PC-3 (cell line): ENCODE results near the gene ANKRD42. TPM values are rescaled to one million over a fixed set of nuclear protein-coding genes. Genes with fewer than 3 reads are reported as not detected.
A peak's percentile ranks its signal among the peaks of the same experiment; 100 is the strongest.

Experiments used
- ATAC-seq: fragments of 200-7000 bp; cut with Tn5 transposase; 2 replicates; pipeline ENCODE4 v1.9.1; 2020; ENCODE audit warnings: mild to moderate bottlenecking, moderate library complexity
- BruUV-seq: library from RNA; stranded (reverse); fragments of 400-500 nt; replicated peaks from 2 replicates; lab custom pipeline; 2021; lab: Mats Ljungman, UMichigan
- CTCF ChIA-PET: fragments of 300-600 bp; sonication (Branson Sonifier 250); formaldehyde crosslinking; loops from one replicate; lab custom pipeline; 2022; ENCODE audit warnings: antibody characterized with exemption; lab: Charles Lee
- POLR2A ChIA-PET: fragments of 300-600 bp; sonication (Branson Sonifier 250); formaldehyde crosslinking; loops from one replicate; lab custom pipeline; 2022; ENCODE audit warnings: antibody characterized with exemption; ENCODE audit not compliant: unreplicated experiment; lab: Charles Lee
- DNase-seq: peaks from one replicate; pipeline ENCODE4 v3.0.0-alpha.2; 2015
- H2AFZ ChIP-seq: fragments of 300-600 bp; sonication (generic); 2 replicates; pipeline ENCODE4 v1.6.0; 2016; ENCODE audit warnings: antibody characterized with exemption, low read length
- H3F3A ChIP-seq: fragments of 300-600 bp; sonication (generic); one replicate; pipeline ENCODE4 v1.6.0; 2017; ENCODE audit warnings: antibody characterized with exemption, low read length, control low read depth, mild to moderate bottlenecking; ENCODE audit not compliant: unreplicated experiment
- H3K27ac ChIP-seq: fragments of 300-600 bp; sonication (generic); 2 replicates; pipeline ENCODE4 v1.5.1; 2016; ENCODE audit warnings: mild to moderate bottlenecking, low read length
- H3K27me3 ChIP-seq: fragments of 300-600 bp; sonication (generic); 2 replicates; pipeline ENCODE4 v1.6.1; 2016; ENCODE audit warnings: low read length, mixed read lengths
- H3K36me3 ChIP-seq: fragments of 300-600 bp; sonication (generic); 2 replicates; pipeline ENCODE4 v1.6.1; 2016; ENCODE audit warnings: low read depth, mixed run types, low read length, mixed read lengths
- H3K4me1 ChIP-seq: fragments of 300-600 bp; sonication (generic); 2 replicates; pipeline ENCODE4 v1.5.1; 2016; ENCODE audit warnings: low read length; ENCODE audit not compliant: insufficient read depth
- H3K4me2 ChIP-seq: fragments of 300-600 bp; sonication (generic); 2 replicates; pipeline ENCODE4 v1.6.0; 2016; ENCODE audit warnings: low read length
- H3K4me3 ChIP-seq: fragments of 300-600 bp; sonication (generic); 2 replicates; pipeline ENCODE4 v1.5.1; 2016; ENCODE audit warnings: mild to moderate bottlenecking, low read length, mixed read lengths
- H3K79me2 ChIP-seq: fragments of 300-600 bp; sonication (generic); 2 replicates; pipeline ENCODE4 v1.6.1; 2017; ENCODE audit warnings: low read length, mixed read lengths
- H3K9ac ChIP-seq: fragments of 300-600 bp; sonication (generic); 2 replicates; pipeline ENCODE4 v1.6.0; 2016; ENCODE audit warnings: mild to moderate bottlenecking, low read length
- H3K9me2 ChIP-seq: fragments of 300-600 bp; sonication (generic); replicated peaks from 2 replicates; pipeline ENCODE4 v1.6.1; 2016; ENCODE audit warnings: mixed run types, low read length, mixed read lengths
- H3K9me3 ChIP-seq: fragments of 300-600 bp; sonication (generic); 2 replicates; pipeline ENCODE4 v1.6.1; 2016; ENCODE audit warnings: low read length, mixed read lengths
- H4K20me1 ChIP-seq: fragments of 300-600 bp; sonication (generic); 2 replicates; pipeline ENCODE4 v1.6.1; 2016; ENCODE audit warnings: low read length, mixed read lengths
- CTCF ChIP-seq: fragments of 300-600 bp; sonication (generic); conservative IDR thresholded peaks from 2 replicates; pipeline ENCODE4 v1.5.1; 2017; ENCODE audit warnings: antibody characterized with exemption, low read depth, mild to moderate bottlenecking, low read length
- EZH2 ChIP-seq: fragments of 300-600 bp; sonication (generic); IDR thresholded peaks from one replicate; pipeline ENCODE4 v1.6.1; 2017; ENCODE audit warnings: antibody characterized with exemption, mild to moderate bottlenecking, low read length; ENCODE audit not compliant: unreplicated experiment
- EZH2phosphoT487 ChIP-seq: fragments of 300-600 bp; sonication (generic); IDR thresholded peaks from 2 replicates; pipeline ENCODE4 v1.6.1; 2018; ENCODE audit warnings: mild to moderate bottlenecking, antibody characterized with exemption, low read length, borderline replicate concordance
- intact Hi-C: fragments of 100-400 bp; cut with micrococcal nuclease; formaldehyde crosslinking; loops from 2 replicates; pipeline ENCODE4 v1.9.0; 2023
- total RNA-seq: library from RNA; depleted of rRNA; stranded (reverse); fragments of >200 nt; gene quantifications from 2 replicates; pipeline ENCODE4 v1.2.3, GENCODE V29; 2014

The ANKRD42 gene
- total RNA-seq, 1 experiment from 2014 or later = 11.2 TPM

GRCh38 chr11:83255366-83255765, 61.9 kb downstream of the ANKRD42 start:
- POLR2A ChIA-PET = interaction anchor here (0.5 kb wide), 1 partner anchor 1586 kb away, joined by 3 read pairs; no protein-coding TSS in a partner anchor
- Histone ChIP-seq H2AFZ (no peak overlapping the region), H3F3A (peaks cover 5% of the 10 kb centered on the region), H3K79me2 (no peaks in the 10 kb centered on the region), H3K4me2 (no peak overlapping the region), H3K36me3 (peaks cover 9% of the 10 kb centered on the region; the same call in 1 of the 2 replicates), H3K27me3 (no peaks in the 10 kb centered on the region), H3K9ac (no peak overlapping the region), H4K20me1 (no peaks in the 10 kb centered on the region), H3K4me3 (no peak overlapping the region), H3K9me2 (no peaks in the 10 kb centered on the region), H3K27ac (no peak overlapping the region), H3K4me1 (peaks cover 34% of the 10 kb centered on the region), H3K9me3 (no peaks in the 10 kb centered on the region)
- no TSS peak for BruUV-seq
- CTCF ChIA-PET = no interaction called here
- TF ChIP-seq EZH2 (no peak), CTCF (no peak), EZH2phosphoT487 (no peak)
- intact Hi-C loops = no loop called here
- DNase-seq (peak; percentile 17), ATAC-seq (0 out of 2 replicates have a peak, but pooled peaks have one; percentile 5)

- no peak for DNase-seq
- Histone ChIP-seq H3K27me3 (no peaks in the 10 kb centered on the region), H3F3A (peaks cover 5% of the 10 kb centered on the region), H3K4me2 (peak overlapping the region; percentile 7; the same call in 1 of the 2 replicates), H3K9ac (no peak overlapping the region), H3K9me3 (no peaks in the 10 kb centered on the region), H3K27ac (no peak overlapping the region), H3K4me1 (peaks cover 34% of the 10 kb centered on the region), H4K20me1 (no peaks in the 10 kb centered on the region), H2AFZ (no peak overlapping the region), H3K4me3 (no peak overlapping the region), H3K9me2 (no peaks in the 10 kb centered on the region), H3K36me3 (peaks cover 14% of the 10 kb centered on the region; the same call in 1 of the 2 replicates), H3K79me2 (no peaks in the 10 kb centered on the region)
- POLR2A ChIA-PET = no interaction called here
- TF ChIP-seq CTCF = no peak
- TF ChIP-seq EZH2phosphoT487 = no peak
- intact Hi-C loops = no loop called here
- no TSS peak for BruUV-seq
- CTCF ChIA-PET = interaction anchor here (0.8 kb wide), 1 partner anchor 49 kb away, joined by 3 read pairs; no protein-coding TSS in a partner anchor
- no peak for ATAC-seq
These were observed 63.3 kb downstream of the ANKRD42 start for GRCh38 chr11:83256602-83257340.

GRCh38 chr11:83257761-83258168, 64.3 kb downstream of the ANKRD42 start:
- ChIA-PET CTCF (no interaction called here), POLR2A (interaction anchor here (0.6 kb wide), 1 partner anchor 25 kb away, joined by 3 read pairs; no protein-coding TSS in a partner anchor)
- H3K79me2 ChIP-seq = no peaks in the 10 kb centered on the region
- ATAC-seq (peak; percentile 87), DNase-seq (peak; percentile 79)
- H3K27me3 ChIP-seq = no peaks in the 10 kb centered on the region
- peaks cover 34% of the 10 kb centered on the region for H3K4me1 ChIP-seq
- H2AFZ ChIP-seq = no peak overlapping the region
- H3F3A ChIP-seq = peaks cover 5% of the 10 kb centered on the region
- no peaks in the 10 kb centered on the region for H4K20me1 ChIP-seq
- no peak overlapping the region for H3K9ac ChIP-seq
- H3K36me3 ChIP-seq = peaks cover 16% of the 10 kb centered on the region; the same call in 1 of the 2 replicates
- H3K4me2 ChIP-seq = 0 out of 2 replicates have a peak overlapping the region, but pooled peaks have one; percentile 1
- H3K9me3 ChIP-seq = no peaks in the 10 kb centered on the region
- no TSS peak for BruUV-seq
- no peak overlapping the region for H3K4me3 ChIP-seq
- intact Hi-C loops = loop anchor here (1.0 kb wide), 1 partner anchor 16 kb away; no protein-coding TSS in a partner anchor
- no peak overlapping the region for H3K27ac ChIP-seq
- H3K9me2 ChIP-seq = no peaks in the 10 kb centered on the region
- TF ChIP-seq EZH2 = no peak
- TF ChIP-seq CTCF = no peak
- no peak for TF ChIP-seq EZH2phosphoT487
